Measurements from ENCODE around the gene PTTG2. TPM values are rescaled to one million over a fixed set of nuclear protein-coding genes. Genes with fewer than 3 reads are reported as not detected.

PTTG2 gene
- polyA plus RNA-seq, 1 donor (not counting 4 experiments of a cell fraction or from before 2014, with no cell fraction given): not detected

GRCh38 chr4:38002451-38003071 is 42.4 kb downstream of the PTTG2 start:
- peaks cover 8% of the 10 kb centered on the region for H3K4me1 ChIP-seq (ENCODE audit: control insufficient read depth, extremely low read depth, insufficient read depth, low read length)
- no peaks in the 10 kb centered on the region for H3K36me3 ChIP-seq (ENCODE audit: control insufficient read depth in 2 of 2, extremely low read depth in 1 of 2, insufficient read depth in 2 of 2, low read length in 2 of 2)
- no peak overlapping the region for H2AFZ ChIP-seq (ENCODE audit: control insufficient read depth, low read length)
- no peaks in the 10 kb centered on the region for H3K9me3 ChIP-seq (ENCODE audit: control insufficient read depth, low read depth, low read length)
- dilution Hi-C loops (cut with MboI; ENCODE audit: extremely low pct_ligation_motif_present, low sequenced_read_pairs): no loop called here
- no peaks in the 10 kb centered on the region for H3K9me1 ChIP-seq (ENCODE audit: control insufficient read depth, extremely low read depth, insufficient read depth, low read length)
- no peak overlapping the region for H3K4me3 ChIP-seq (ENCODE audit: control insufficient read depth in 2 of 3, extremely low read depth in 1 of 3, insufficient read depth in 2 of 3, low read depth in 1 of 3, low read length in 3 of 3)
- no peaks in the 10 kb centered on the region for H4K20me1 ChIP-seq (ENCODE audit: control insufficient read depth, extremely low read depth, insufficient read depth, low read length)
- FAIRE-seq (peak; percentile 34), DNase-seq (ENCODE audit: low read depth, low spot score) (no peak)
- no peak overlapping the region for H3K9ac ChIP-seq (ENCODE audit: control insufficient read depth, extremely low read depth, insufficient read depth, low read length)
- TF ChIP-seq CTCF (optimal IDR thresholded peaks at IDR 0.05 in 1 of 3, IDR thresholded peaks at IDR 0.05 in 1 of 3, conservative IDR thresholded peaks at IDR 0.05 in 1 of 3; ENCODE audit: extremely low read depth in 1 of 3, insufficient read depth in 2 of 3, low read length in 3 of 3) (no peak), EZH2 (IDR thresholded peaks at IDR 0.05; ENCODE audit: low read length) (no peak)
- no peak overlapping the region for H3K4me2 ChIP-seq (ENCODE audit: control insufficient read depth, extremely low read depth, insufficient read depth, low read depth, low read length)
- peaks cover 7% of the 10 kb centered on the region for H3K79me2 ChIP-seq (ENCODE audit: control insufficient read depth, insufficient read depth, low read length)
- no peak overlapping the region for H3K27ac ChIP-seq (ENCODE audit: control insufficient read depth, insufficient read depth, low read length)
- H3K27me3 ChIP-seq (ENCODE audit: control insufficient read depth, extremely low read depth, insufficient read depth, low read length): no peaks in the 10 kb centered on the region

GRCh38 chr4:38003102-38003501 is 42.9 kb downstream of the PTTG2 start:
- no peak overlapping the region for H3K4me2 ChIP-seq (ENCODE audit: control insufficient read depth, extremely low read depth, insufficient read depth, low read depth, low read length)

More at GRCh38 chr4:38003102-38003501, 42.9 kb downstream of the PTTG2 start:
- dilution Hi-C loops (cut with MboI; ENCODE audit: extremely low pct_ligation_motif_present, low sequenced_read_pairs): no loop called here
- H3K9me1 ChIP-seq (ENCODE audit: control insufficient read depth, extremely low read depth, insufficient read depth, low read length): no peaks in the 10 kb centered on the region
- H3K9ac ChIP-seq (ENCODE audit: control insufficient read depth, extremely low read depth, insufficient read depth, low read length): no peak overlapping the region
- H3K4me1 ChIP-seq (ENCODE audit: control insufficient read depth, extremely low read depth, insufficient read depth, low read length): peaks cover 8% of the 10 kb centered on the region
- DNase-seq (ENCODE audit: low read depth, low spot score) (no peak), FAIRE-seq (no peak)
- no peak overlapping the region for H3K4me3 ChIP-seq (ENCODE audit: control insufficient read depth in 2 of 3, extremely low read depth in 1 of 3, insufficient read depth in 2 of 3, low read depth in 1 of 3, low read length in 3 of 3)
- H3K27me3 ChIP-seq (ENCODE audit: control insufficient read depth, extremely low read depth, insufficient read depth, low read length): no peaks in the 10 kb centered on the region
- no peak for TF ChIP-seq EZH2 (IDR thresholded peaks at IDR 0.05; ENCODE audit: low read length)
- TF ChIP-seq CTCF (optimal IDR thresholded peaks at IDR 0.05 in 1 of 3, IDR thresholded peaks at IDR 0.05 in 1 of 3, conservative IDR thresholded peaks at IDR 0.05 in 1 of 3; ENCODE audit: extremely low read depth in 1 of 3, insufficient read depth in 2 of 3, low read length in 3 of 3): no peak
- no peak overlapping the region for H2AFZ ChIP-seq (ENCODE audit: control insufficient read depth, low read length)
- H3K79me2 ChIP-seq (ENCODE audit: control insufficient read depth, insufficient read depth, low read length): peaks cover 5% of the 10 kb centered on the region
- no peak overlapping the region for H3K27ac ChIP-seq (ENCODE audit: control insufficient read depth, insufficient read depth, low read length)
- no peaks in the 10 kb centered on the region for H3K9me3 ChIP-seq (ENCODE audit: control insufficient read depth, low read depth, low read length)
- H4K20me1 ChIP-seq (ENCODE audit: control insufficient read depth, extremely low read depth, insufficient read depth, low read length): no peaks in the 10 kb centered on the region
- no peaks in the 10 kb centered on the region for H3K36me3 ChIP-seq (ENCODE audit: control insufficient read depth in 2 of 2, extremely low read depth in 1 of 2, insufficient read depth in 2 of 2, low read length in 2 of 2)
